GM23338 (cell line): ENCODE results near the gene CNTNAP2. TPM values are rescaled to one million over a fixed set of nuclear protein-coding genes. Genes with fewer than 3 reads are reported as not detected.

Source experiments
- ATAC-seq: fragments of 200-7000 bp; cut with Tn5 transposase; 3 replicates; pipeline ENCODE4 v1.9.1; 2020
- DNase-seq: peaks from one replicate; pipeline ENCODE4 v3.0.0-alpha.2; 2015; ENCODE audit warnings: low spot score
- H2AFZ ChIP-seq: fragments of 200-600 bp; sonication (generic); 2 replicates; pipeline ENCODE4 v1.8.0; 2016; ENCODE audit warnings: antibody characterized with exemption, mild to moderate bottlenecking, moderate library complexity
- H3F3A ChIP-seq: fragments of 200-600 bp; sonication (generic); replicated peaks from 2 replicates; pipeline ENCODE4 v1.8.0; 2017; ENCODE audit warnings: antibody characterized with exemption, mixed run types, low read depth
- H3K27ac ChIP-seq: fragments of 200-600 bp; sonication (generic); 2 replicates; pipeline ENCODE4 v1.6.1; 2016; ENCODE audit warnings: low read depth
- H3K27me3 ChIP-seq: fragments of 200-600 bp; sonication (generic); 2 replicates; pipeline ENCODE4 v1.8.0; 2016; ENCODE audit warnings: mild to moderate bottlenecking, mixed run types, moderate library complexity; ENCODE audit not compliant: insufficient read depth
- H3K36me3 ChIP-seq: fragments of 200-600 bp; sonication (generic); 2 replicates; pipeline ENCODE4 v1.8.0; 2016; ENCODE audit warnings: mild to moderate bottlenecking; ENCODE audit not compliant: insufficient read depth
- H3K4me1 ChIP-seq: fragments of 200-600 bp; sonication (generic); 2 replicates; pipeline ENCODE4 v1.8.0; 2016; ENCODE audit warnings: mild to moderate bottlenecking, moderate library complexity; ENCODE audit not compliant: insufficient read depth
- H3K4me2 ChIP-seq: fragments of 200-600 bp; sonication (generic); 2 replicates; pipeline ENCODE4 v1.7.1; 2017; ENCODE audit warnings: mixed run types
- H3K4me3 ChIP-seq: fragments of 200-600 bp; sonication (generic); 2 replicates; pipeline ENCODE4 v1.6.1; 2016; ENCODE audit warnings: mixed run types
- H3K79me2 ChIP-seq: fragments of 200-600 bp; sonication (generic); replicated peaks from 2 replicates; pipeline ENCODE4 v1.8.0; 2017; ENCODE audit warnings: mild to moderate bottlenecking; ENCODE audit not compliant: insufficient read depth
- H3K9me2 ChIP-seq: fragments of 200-600 bp; sonication (generic); 2 replicates; pipeline ENCODE4 v1.8.0; 2017; ENCODE audit not compliant: insufficient read depth
- H4K20me1 ChIP-seq: fragments of 200-600 bp; sonication (generic); replicated peaks from 2 replicates; pipeline ENCODE4 v1.8.0; 2017; ENCODE audit warnings: mild to moderate bottlenecking; ENCODE audit not compliant: insufficient read depth
- H3K27ac Mint-ChIP-seq: 2 replicates; pipeline ENCODE4 v1.8.0; 2020; ENCODE audit warnings: inconsistent platforms, mild to moderate bottlenecking, moderate library complexity, mixed read lengths
- H3K27me3 Mint-ChIP-seq: 3 replicates; pipeline ENCODE4 v1.8.0; 2022; ENCODE audit warnings: low read depth, mild to moderate bottlenecking, moderate library complexity, mixed read lengths, inconsistent platforms; ENCODE audit not compliant: insufficient read depth, poor library complexity
- H3K36me3 Mint-ChIP-seq: 3 replicates; pipeline ENCODE4 v1.8.0; 2021; ENCODE audit warnings: low read depth, mild to moderate bottlenecking, inconsistent platforms, moderate library complexity, mixed read lengths
- H3K4me1 Mint-ChIP-seq: 3 replicates; pipeline ENCODE4 v1.8.0; 2020; ENCODE audit warnings: mild to moderate bottlenecking, inconsistent platforms, mixed read lengths
- H3K4me3 Mint-ChIP-seq: 3 replicates; pipeline ENCODE4 v1.8.0; 2021; ENCODE audit warnings: moderate library complexity, mild to moderate bottlenecking, inconsistent platforms, mixed read lengths
- H3K9me3 Mint-ChIP-seq: 3 replicates; pipeline ENCODE4 v1.8.0; 2020; ENCODE audit warnings: moderate library complexity, mild to moderate bottlenecking, inconsistent platforms, mixed read lengths
- CREB1 ChIP-seq: fragments of 250-450 bp; sonication (Bioruptor Pico); IDR thresholded peaks from 2 replicates; pipeline ENCODE4 v1.5.0; 2020; ENCODE audit warnings: low read depth, mild to moderate bottlenecking, moderate library complexity
- EZH2 ChIP-seq: fragments of 200-600 bp; sonication (generic); IDR thresholded peaks from one replicate; pipeline ENCODE4 v1.8.0; 2017; ENCODE audit warnings: antibody characterized with exemption, mild to moderate bottlenecking, low read depth; ENCODE audit not compliant: unreplicated experiment
- JUNB ChIP-seq: IDR thresholded peaks from one replicate; pipeline ENCODE4 v1.6.1; 2016; ENCODE audit warnings: antibody characterized with exemption; ENCODE audit not compliant: unreplicated experiment
- NANOG ChIP-seq: IDR thresholded peaks from 2 replicates; pipeline ENCODE4 v1.6.1; 2016; ENCODE audit warnings: antibody characterized with exemption, borderline replicate concordance
- ZNF114 ChIP-seq: fragments of 250-450 bp; sonication (Bioruptor Pico); IDR thresholded peaks from 2 replicates; pipeline ENCODE4 v1.5.0; 2020; ENCODE audit warnings: mild to moderate bottlenecking, moderate library complexity
- polyA plus RNA-seq: library from polyadenylated mRNA; unstranded; fragments of >200 nt; fragmentation: Nextera tagmentation; extraction: Ambion mirVana; gene quantifications from 2 replicates; pipeline ENCODE4 v1.2.1, GENCODE V29; 2016
- total RNA-seq: library from RNA; depleted of rRNA; stranded (reverse); fragments of >200 nt; shearing (Covaris generic); gene quantifications from 2 replicates; pipeline ENCODE4 v1.2.3, GENCODE V29; 2014
- TF ChIP-seq, protein P1 (sequence below): IDR thresholded peaks from one replicate; pipeline ENCODE4 v1.6.1; 2018; ENCODE audit warnings: antibody characterized with exemption; ENCODE audit not compliant: unreplicated experiment
- TF ChIP-seq, protein P2 (sequence below): IDR thresholded peaks from 2 replicates; pipeline ENCODE4 v1.6.1; 2016; ENCODE audit warnings: antibody characterized with exemption
- TF ChIP-seq, protein P3 (sequence below): fragments of 250-450 bp; sonication (Bioruptor Pico); IDR thresholded peaks from 2 replicates; pipeline ENCODE4 v1.5.0; 2020; ENCODE audit warnings: mild to moderate bottlenecking, moderate library complexity

The CNTNAP2 gene
- total and polyA plus RNA-seq, 2 experiments from 2014 or later = 38.2 to 61.3 TPM

- Histone ChIP-seq H3K27me3 (no peaks in the 10 kb centered on the region), H3K36me3 (no peaks in the 10 kb centered on the region), H3K4me2 (no peak overlapping the region), H3K4me3 (no peak overlapping the region), H4K20me1 (no peaks in the 10 kb centered on the region), H3K79me2 (no peaks in the 10 kb centered on the region), H3K4me1 (no peaks in the 10 kb centered on the region), H3K9me2 (0 out of 2 replicates have a peak, but pooled peaks cover 7% of the 10 kb centered on the region), H2AFZ (no peak overlapping the region), H3F3A (no peaks in the 10 kb centered on the region), H3K27ac (no peak overlapping the region)
- ATAC-seq (no peak), DNase-seq (no peak)
- Mint-ChIP-seq H3K4me1 (no peaks in the 10 kb centered on the region; the same call in 2 of the 3 replicates), H3K27me3 (peaks cover 3% of the 10 kb centered on the region), H3K36me3 (no peaks in the 10 kb centered on the region), H3K4me3 (no peak overlapping the region), H3K27ac (no peak overlapping the region), H3K9me3 (no peaks in the 10 kb centered on the region)
- TF ChIP-seq EZH2 = no peak
- TF ChIP-seq, protein P1, sequence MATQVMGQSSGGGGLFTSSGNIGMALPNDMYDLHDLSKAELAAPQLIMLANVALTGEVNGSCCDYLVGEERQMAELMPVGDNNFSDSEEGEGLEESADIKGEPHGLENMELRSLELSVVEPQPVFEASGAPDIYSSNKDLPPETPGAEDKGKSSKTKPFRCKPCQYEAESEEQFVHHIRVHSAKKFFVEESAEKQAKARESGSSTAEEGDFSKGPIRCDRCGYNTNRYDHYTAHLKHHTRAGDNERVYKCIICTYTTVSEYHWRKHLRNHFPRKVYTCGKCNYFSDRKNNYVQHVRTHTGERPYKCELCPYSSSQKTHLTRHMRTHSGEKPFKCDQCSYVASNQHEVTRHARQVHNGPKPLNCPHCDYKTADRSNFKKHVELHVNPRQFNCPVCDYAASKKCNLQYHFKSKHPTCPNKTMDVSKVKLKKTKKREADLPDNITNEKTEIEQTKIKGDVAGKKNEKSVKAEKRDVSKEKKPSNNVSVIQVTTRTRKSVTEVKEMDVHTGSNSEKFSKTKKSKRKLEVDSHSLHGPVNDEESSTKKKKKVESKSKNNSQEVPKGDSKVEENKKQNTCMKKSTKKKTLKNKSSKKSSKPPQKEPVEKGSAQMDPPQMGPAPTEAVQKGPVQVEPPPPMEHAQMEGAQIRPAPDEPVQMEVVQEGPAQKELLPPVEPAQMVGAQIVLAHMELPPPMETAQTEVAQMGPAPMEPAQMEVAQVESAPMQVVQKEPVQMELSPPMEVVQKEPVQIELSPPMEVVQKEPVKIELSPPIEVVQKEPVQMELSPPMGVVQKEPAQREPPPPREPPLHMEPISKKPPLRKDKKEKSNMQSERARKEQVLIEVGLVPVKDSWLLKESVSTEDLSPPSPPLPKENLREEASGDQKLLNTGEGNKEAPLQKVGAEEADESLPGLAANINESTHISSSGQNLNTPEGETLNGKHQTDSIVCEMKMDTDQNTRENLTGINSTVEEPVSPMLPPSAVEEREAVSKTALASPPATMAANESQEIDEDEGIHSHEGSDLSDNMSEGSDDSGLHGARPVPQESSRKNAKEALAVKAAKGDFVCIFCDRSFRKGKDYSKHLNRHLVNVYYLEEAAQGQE = no peak
Observed at GRCh38 chr7:148276314-148277041, 2159.9 kb downstream of the CNTNAP2 start.

GRCh38 chr7:148277042-148277660 lies 2160.6 kb downstream of the CNTNAP2 start:
- H3K4me3 Mint-ChIP-seq = no peak overlapping the region; the same call in 2 of the 3 replicates
- H3K27ac Mint-ChIP-seq = no peak overlapping the region
- Histone ChIP-seq H4K20me1 (no peaks in the 10 kb centered on the region), H3K27ac (no peak overlapping the region), H3K36me3 (no peaks in the 10 kb centered on the region), H3K4me2 (no peak overlapping the region), H3K79me2 (no peaks in the 10 kb centered on the region), H3K27me3 (no peaks in the 10 kb centered on the region), H3K4me1 (no peaks in the 10 kb centered on the region), H3F3A (no peaks in the 10 kb centered on the region), H3K4me3 (no peak overlapping the region), H3K9me2 (0 out of 2 replicates have a peak, but pooled peaks cover 7% of the 10 kb centered on the region), H2AFZ (no peak overlapping the region)
- H3K36me3 Mint-ChIP-seq = no peaks in the 10 kb centered on the region
- peaks cover 3% of the 10 kb centered on the region for H3K27me3 Mint-ChIP-seq
- H3K4me1 Mint-ChIP-seq = no peaks in the 10 kb centered on the region; the same call in 2 of the 3 replicates
- DNase-seq (no peak), ATAC-seq (no peak)
- TF ChIP-seq NANOG (no peak), CREB1 (no peak), JUNB (no peak), ZNF114 (no peak)
- TF ChIP-seq, protein P2, sequence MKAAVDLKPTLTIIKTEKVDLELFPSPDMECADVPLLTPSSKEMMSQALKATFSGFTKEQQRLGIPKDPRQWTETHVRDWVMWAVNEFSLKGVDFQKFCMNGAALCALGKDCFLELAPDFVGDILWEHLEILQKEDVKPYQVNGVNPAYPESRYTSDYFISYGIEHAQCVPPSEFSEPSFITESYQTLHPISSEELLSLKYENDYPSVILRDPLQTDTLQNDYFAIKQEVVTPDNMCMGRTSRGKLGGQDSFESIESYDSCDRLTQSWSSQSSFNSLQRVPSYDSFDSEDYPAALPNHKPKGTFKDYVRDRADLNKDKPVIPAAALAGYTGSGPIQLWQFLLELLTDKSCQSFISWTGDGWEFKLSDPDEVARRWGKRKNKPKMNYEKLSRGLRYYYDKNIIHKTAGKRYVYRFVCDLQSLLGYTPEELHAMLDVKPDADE = no peak
- TF ChIP-seq, protein P3, sequence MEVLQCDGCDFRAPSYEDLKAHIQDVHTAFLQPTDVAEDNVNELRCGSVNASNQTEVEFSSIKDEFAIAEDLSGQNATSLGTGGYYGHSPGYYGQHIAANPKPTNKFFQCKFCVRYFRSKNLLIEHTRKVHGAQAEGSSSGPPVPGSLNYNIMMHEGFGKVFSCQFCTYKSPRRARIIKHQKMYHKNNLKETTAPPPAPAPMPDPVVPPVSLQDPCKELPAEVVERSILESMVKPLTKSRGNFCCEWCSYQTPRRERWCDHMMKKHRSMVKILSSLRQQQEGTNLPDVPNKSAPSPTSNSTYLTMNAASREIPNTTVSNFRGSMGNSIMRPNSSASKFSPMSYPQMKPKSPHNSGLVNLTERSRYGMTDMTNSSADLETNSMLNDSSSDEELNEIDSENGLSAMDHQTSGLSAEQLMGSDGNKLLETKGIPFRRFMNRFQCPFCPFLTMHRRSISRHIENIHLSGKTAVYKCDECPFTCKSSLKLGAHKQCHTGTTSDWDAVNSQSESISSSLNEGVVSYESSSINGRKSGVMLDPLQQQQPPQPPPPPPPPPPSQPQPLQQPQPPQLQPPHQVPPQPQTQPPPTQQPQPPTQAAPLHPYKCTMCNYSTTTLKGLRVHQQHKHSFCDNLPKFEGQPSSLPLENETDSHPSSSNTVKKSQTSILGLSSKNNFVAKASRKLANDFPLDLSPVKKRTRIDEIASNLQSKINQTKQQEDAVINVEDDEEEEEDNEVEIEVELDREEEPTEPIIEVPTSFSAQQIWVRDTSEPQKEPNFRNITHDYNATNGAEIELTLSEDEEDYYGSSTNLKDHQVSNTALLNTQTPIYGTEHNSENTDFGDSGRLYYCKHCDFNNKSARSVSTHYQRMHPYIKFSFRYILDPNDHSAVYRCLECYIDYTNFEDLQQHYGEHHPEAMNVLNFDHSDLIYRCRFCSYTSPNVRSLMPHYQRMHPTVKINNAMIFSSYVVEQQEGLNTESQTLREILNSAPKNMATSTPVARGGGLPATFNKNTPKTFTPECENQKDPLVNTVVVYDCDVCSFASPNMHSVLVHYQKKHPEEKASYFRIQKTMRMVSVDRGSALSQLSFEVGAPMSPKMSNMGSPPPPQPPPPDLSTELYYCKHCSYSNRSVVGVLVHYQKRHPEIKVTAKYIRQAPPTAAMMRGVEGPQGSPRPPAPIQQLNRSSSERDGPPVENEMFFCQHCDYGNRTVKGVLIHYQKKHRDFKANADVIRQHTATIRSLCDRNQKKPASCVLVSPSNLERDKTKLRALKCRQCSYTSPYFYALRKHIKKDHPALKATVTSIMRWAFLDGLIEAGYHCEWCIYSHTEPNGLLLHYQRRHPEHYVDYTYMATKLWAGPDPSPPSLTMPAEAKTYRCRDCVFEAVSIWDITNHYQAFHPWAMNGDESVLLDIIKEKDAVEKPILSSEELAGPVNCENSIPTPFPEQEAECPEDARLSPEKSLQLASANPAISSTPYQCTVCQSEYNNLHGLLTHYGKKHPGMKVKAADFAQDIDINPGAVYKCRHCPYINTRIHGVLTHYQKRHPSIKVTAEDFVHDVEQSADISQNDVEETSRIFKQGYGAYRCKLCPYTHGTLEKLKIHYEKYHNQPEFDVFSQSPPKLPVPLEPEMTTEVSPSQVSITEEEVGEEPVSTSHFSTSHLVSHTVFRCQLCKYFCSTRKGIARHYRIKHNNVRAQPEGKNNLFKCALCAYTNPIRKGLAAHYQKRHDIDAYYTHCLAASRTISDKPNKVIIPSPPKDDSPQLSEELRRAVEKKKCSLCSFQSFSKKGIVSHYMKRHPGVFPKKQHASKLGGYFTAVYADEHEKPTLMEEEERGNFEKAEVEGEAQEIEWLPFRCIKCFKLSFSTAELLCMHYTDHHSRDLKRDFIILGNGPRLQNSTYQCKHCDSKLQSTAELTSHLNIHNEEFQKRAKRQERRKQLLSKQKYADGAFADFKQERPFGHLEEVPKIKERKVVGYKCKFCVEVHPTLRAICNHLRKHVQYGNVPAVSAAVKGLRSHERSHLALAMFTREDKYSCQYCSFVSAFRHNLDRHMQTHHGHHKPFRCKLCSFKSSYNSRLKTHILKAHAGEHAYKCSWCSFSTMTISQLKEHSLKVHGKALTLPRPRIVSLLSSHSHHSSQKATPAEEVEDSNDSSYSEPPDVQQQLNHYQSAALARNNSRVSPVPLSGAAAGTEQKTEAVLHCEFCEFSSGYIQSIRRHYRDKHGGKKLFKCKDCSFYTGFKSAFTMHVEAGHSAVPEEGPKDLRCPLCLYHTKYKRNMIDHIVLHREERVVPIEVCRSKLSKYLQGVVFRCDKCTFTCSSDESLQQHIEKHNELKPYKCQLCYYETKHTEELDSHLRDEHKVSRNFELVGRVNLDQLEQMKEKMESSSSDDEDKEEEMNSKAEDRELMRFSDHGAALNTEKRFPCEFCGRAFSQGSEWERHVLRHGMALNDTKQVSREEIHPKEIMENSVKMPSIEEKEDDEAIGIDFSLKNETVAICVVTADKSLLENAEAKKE (CRISPR knock-in tag) = no peak
- no peaks in the 10 kb centered on the region for H3K9me3 Mint-ChIP-seq
